NCI-H2107 treated with DMSO at 0.1 percent for 48 hours (cell line): ENCODE data around the gene DMRTC2.
"Not testable (repeated sequence)": the region's sequence is repeated elsewhere in the genome, so short reads cannot be mapped to it uniquely, and the experiment has no call there.

Experiments
- DNase-seq: peaks from one replicate; lab custom pipeline; 2025; ENCODE audit not compliant: unreplicated experiment; lab: John Stamatoyannopoulos, UW

The DMRTC2 gene

GRCh38 chr19:41869374-41869955, 24.6 kb downstream of the DMRTC2 start:
- DNase-seq, result peak; percentile 13

- DNase-seq, result no peak
These were observed 25.6 kb downstream of the DMRTC2 start for GRCh38 chr19:41870401-41870873.

- no peak for DNase-seq
These were observed 26.9 kb downstream of the DMRTC2 start for GRCh38 chr19:41871573-41872383.

GRCh38 chr19:41872384-41872774, 27.5 kb downstream of the DMRTC2 start:
- DNase-seq, result no peak

GRCh38 chr19:41872775-41873647, 28.2 kb downstream of the DMRTC2 start:
- DNase-seq, result peak; percentile 66

- not testable (repeated sequence) for DNase-seq
These were observed 31.1 kb downstream of the DMRTC2 start for GRCh38 chr19:41875973-41876372.

- DNase-seq, result peak; percentile 56
These were observed 32.3 kb downstream of the DMRTC2 start, which contains the start of gene CD79A for GRCh38 chr19:41876847-41877832. TSS of gene CD79A (plus strand) at chr19:41877279. CDS start at chr19:41877305, 26 bp downstream.

GRCh38 chr19:41877916-41878905, 33.4 kb downstream of the DMRTC2 start:
- no peak for DNase-seq

- DNase-seq, result no peak
These were observed 34.2 kb downstream of the DMRTC2 start for GRCh38 chr19:41879080-41879479.

- DNase-seq, result no peak
These were observed 35.0 kb downstream of the DMRTC2 start for GRCh38 chr19:41879670-41880328.

GRCh38 chr19:41880329-41880708, 35.5 kb downstream of the DMRTC2 start:
- DNase-seq, result no peak

GRCh38 chr19:41882568-41883462, 38.0 kb downstream of the DMRTC2 start, which contains the start of gene ARHGEF1:
TSS of gene ARHGEF1 (plus strand) at chr19:41883184. CDS start at chr19:41888083, 4,899 bp downstream.
- DNase-seq, result no peak

GRCh38 chr19:41883463-41883820, 38.6 kb downstream of the DMRTC2 start:
- no peak for DNase-seq

- DNase-seq, result peak; percentile 93
These were observed 39.2 kb downstream of the DMRTC2 start for GRCh38 chr19:41883821-41884733.

- no peak for DNase-seq
These were observed 42.2 kb downstream of the DMRTC2 start for GRCh38 chr19:41886761-41887710.
